Measurements from ENCODE around the gene RHEX.

The RHEX gene

GRCh38 chr1:206120406-206120805 lies 67.4 kb downstream of the RHEX start:
- no peak for DNase-seq

GRCh38 chr1:206121269-206121668 lies 68.3 kb downstream of the RHEX start:
- no peak for DNase-seq

- DNase-seq = no peak
These were observed 69.7 kb downstream of the RHEX start for GRCh38 chr1:206122686-206123085.

- DNase-seq = no peak
These were observed 72.4 kb downstream of the RHEX start for GRCh38 chr1:206125346-206125745.

GRCh38 chr1:206127336-206127735 lies 74.4 kb downstream of the RHEX start:
- DNase-seq = no peak

- no peak for DNase-seq
These were observed 75.2 kb downstream of the RHEX start for GRCh38 chr1:206128196-206128595.

GRCh38 chr1:206131037-206131436 lies 78.1 kb downstream of the RHEX start:
- no peak for DNase-seq

GRCh38 chr1:206133751-206134415 lies 80.9 kb downstream of the RHEX start:
- no peak for DNase-seq

- DNase-seq = no peak
These were observed 82.3 kb downstream of the RHEX start for GRCh38 chr1:206135248-206135647.

GRCh38 chr1:206136241-206136640 lies 83.3 kb downstream of the RHEX start:
- no peak for DNase-seq

- DNase-seq = no peak
These were observed 89.0 kb downstream of the RHEX start for GRCh38 chr1:206142011-206142410.

- no peak for DNase-seq
These were observed 89.8 kb downstream of the RHEX start for GRCh38 chr1:206142770-206143169.

GRCh38 chr1:206143537-206144172 lies 90.7 kb downstream of the RHEX start:
- no peak for DNase-seq

GRCh38 chr1:206144605-206145004 lies 91.6 kb downstream of the RHEX start:
- no peak for DNase-seq

- no peak for DNase-seq
These were observed 92.9 kb downstream of the RHEX start for GRCh38 chr1:206145771-206146290.

Data from CD4-positive, alpha-beta T cell treated with Interleukin-10 for 1 hour (primary cell).